Urothelium cell line (cell line): ENCODE measurements around the gene COL5A1.

Source experiments
- DNase-seq: peaks from one replicate; pipeline ENCODE4 v3.0.0; 2011; ENCODE audit warnings: low spot score, mixed read lengths
- FAIRE-seq: peaks from 2 replicates; lab custom pipeline; 2011; peaks lifted over from hg19 to GRCh38; lab: Jason Lieb, UNC

COL5A1 gene

DNA sequence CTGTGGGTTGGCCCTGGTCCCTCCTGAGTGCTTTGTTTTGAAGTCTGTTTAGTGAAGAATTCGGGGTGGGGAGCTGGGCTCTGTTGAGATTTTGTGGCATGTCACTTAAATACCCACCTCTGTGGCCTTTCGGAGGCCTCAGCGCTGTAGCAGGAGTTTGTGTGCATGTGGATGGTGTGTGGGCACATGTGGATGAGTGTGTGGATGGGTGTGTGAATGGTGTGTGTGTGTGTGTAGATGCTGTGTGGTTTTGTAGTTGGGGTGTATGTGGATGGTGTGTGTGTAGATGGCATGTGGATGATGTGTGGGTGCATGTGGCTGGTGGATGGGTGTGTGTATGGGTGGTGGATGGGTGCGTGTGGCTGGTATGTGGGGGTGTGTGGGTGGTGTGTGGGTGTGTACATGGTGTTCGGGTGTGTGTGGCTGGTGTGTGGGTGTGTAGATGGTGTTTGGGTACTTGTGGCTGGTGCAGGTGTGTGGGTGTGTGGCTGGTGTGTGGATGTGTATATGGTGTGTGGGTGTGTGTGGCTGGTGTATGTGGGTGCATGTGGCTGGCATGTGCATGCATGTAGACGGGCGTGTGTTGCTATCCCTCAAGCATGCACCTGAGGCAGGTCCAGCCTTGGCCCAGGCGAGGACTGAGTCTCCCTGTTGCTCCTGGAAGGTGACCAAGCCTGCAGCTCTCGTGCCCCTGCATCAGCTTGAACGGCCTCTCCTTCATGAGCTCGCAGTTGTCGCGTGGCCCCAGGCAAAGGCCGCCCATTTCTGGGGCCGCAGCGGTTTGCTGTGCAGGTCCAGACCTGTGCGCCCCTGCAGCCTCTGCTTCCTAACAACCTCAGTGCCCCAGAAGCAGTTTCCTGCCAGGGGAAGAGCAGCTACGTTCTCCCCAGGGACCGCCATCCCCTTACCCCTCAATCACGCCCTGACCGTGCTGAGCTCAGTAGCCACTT is 185.0 kb downstream of the COL5A1 start:
- DNase-seq (no peak), FAIRE-seq (peak; percentile 67)

DNA sequence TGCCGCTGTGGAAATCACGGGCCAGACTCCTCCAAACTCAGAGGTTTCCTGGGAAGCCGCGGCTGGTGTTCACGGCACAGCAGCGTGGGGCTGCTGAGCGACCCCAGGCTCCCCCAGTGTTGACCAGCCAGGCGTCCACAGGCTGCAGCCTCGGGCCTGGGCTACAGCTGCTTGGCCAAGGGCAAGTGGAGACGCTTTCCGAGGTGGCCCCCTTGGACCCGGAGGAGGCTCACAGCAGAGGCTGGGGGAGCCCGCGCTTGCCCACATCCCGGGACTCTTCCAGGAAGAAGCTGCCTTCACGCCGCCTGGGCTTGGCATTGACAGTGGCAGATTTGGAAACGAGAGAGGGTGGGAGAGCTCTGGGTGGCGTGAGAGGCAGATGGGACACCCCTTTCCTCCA is 186.0 kb downstream of the COL5A1 start:
- DNase-seq (no peak), FAIRE-seq (no peak)

DNA sequence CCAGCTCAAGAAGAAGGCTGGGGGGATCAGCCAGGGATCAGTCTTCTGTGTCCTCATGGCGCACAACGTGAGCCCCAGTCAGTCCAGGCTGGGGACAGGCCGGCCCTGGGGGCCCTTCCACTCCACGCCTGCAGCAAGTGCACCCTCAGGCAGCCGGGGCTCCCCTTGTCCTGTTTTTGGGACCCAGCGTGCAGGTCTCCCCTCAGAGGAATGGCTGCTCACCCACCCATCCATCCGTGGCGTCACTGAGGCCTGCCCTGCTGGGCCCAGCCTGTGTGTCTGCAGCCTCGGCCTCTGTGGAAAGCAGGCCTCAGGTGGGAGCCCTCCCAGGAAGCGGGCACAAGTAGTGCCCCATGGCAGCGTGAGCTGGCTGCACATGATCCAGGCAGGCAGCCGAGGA is 186.4 kb downstream of the COL5A1 start:
- no peak for DNase-seq
- FAIRE-seq: no peak

DNA sequence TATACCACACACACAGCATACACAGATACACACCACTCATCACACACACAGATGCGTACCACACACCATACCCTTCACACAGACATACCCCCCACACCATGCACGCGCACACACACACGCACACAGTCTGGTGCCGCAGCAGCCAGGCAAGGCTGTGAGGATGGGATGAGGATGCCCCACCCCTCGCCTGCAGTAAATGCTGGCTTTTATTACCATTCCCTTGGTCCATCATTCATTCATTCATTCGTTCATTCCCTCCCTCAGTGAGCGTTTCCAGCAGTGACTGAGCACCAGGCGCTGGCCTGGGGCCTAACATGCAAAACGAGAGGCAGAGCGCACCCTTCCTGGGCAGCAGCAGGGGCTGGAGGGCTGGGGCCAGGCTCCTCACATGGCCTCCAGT is 187.3 kb downstream of the COL5A1 start:
- DNase-seq (no peak), FAIRE-seq (no peak)

DNA sequence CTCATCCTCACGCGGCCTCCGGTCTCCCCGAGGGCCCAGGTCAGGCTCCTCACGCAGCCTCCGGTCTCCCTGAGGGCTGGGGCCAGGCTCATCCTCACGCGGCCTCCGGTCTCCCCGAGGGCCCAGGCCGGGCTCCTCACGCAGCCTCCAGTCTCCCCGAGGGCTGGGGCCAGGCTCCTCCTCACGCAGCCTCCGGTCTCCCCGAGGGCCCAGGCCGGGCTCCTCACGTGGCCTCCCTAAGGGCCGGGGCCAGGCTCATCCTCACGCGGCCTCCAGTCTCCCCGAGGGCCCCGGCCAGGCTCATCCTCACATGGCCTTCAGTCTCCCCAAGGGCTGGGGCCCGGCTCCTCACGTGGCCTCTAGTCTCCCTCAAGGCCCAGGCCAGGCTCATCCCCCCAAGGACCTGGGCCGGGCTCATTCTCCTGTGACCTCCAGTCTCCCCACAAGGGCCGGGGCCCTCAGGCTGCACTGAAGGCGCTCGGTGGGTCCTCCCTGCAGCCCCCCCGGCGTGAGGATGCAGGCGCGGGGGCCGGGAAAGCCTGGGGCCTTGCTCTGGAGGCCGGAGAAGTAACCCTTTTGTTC is 187.8 kb downstream of the COL5A1 start:
- FAIRE-seq: no peak

DNA sequence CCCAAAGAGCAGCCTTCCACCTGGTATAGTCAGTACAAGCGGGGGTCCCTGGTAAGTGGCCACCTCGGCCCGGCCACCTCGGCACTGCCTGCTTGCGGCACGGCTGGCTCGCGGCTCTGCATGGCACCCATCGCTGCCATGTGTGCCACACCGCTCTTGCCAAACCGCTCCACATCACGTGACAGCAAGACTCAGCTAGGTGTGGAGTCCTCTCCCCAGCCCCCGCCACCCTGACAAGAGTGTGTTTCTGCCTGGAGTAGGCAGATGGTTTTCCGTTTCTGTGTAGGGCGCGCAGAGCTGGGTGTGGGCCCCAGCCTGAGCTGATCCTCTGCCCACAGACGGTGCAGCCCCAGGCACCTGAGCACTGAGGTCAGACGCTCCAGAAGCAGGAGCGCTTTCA is 188.5 kb downstream of the COL5A1 start:
- FAIRE-seq (no peak), DNase-seq (no peak)

More for the DNA sequence above, 187.8 kb downstream of the COL5A1 start:
- DNase-seq: no peak

DNA sequence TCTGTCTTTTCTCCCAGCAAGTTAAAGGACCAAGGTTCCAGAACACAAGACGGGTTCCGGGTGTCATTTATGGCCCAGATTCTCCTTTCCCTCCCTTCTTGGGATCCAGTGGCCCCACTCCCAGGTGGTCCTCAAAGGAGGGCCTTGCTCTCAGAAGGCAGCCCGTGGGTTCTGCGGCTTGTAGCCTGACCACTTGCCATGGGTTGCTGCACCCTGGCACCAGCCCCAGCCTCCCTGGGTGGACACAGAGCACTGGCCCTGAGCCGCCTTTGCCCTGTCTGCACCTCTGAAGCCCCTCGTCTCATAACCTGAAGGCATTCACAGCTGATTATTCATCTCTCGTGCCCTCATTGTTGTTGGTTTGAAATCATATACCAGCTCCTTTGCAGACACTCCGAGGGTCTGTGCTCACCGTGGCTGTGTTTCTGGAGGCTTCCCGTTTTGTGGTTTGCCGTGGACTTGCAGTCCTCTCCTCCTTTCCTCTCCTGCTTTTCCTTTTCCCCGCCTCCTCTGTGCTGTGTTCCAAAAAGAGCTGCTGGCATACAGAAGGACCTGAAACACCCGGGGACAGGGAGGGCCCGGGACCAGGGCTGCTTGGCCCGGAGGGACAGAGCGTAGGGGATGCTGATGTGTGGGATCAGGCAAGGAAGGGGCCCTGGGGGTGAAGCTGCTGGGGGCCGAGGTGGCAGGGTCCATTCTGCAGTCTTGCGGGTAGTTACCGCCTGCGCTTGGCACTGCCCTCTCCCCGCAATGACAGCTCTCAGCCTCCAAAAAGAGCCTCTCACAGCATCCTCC is 189.5 kb downstream of the COL5A1 start:
- FAIRE-seq: no peak

DNA sequence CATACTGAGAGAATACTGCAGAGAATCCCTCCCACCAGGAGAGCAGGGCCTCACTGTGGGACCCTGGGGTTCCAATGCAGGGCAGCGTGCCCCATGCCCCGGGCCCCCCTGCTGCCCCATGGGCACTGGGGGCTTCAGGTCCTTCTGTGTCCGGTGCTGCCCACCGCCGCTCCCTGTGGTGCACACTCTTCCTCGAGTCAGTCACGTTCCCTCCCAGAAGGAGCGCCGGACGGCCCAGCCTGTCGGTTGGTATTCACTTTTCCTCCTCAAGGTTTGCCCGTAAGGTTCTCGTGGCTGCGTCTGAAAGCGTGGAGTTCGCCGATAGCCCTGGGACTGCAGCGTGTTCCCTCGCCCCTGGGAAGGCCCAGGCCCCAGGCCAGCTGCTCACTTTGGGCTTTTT is 190.9 kb downstream of the COL5A1 start:
- DNase-seq (no peak), FAIRE-seq (no peak)

More for the DNA sequence above, 189.5 kb downstream of the COL5A1 start:
- DNase-seq: no peak

DNA sequence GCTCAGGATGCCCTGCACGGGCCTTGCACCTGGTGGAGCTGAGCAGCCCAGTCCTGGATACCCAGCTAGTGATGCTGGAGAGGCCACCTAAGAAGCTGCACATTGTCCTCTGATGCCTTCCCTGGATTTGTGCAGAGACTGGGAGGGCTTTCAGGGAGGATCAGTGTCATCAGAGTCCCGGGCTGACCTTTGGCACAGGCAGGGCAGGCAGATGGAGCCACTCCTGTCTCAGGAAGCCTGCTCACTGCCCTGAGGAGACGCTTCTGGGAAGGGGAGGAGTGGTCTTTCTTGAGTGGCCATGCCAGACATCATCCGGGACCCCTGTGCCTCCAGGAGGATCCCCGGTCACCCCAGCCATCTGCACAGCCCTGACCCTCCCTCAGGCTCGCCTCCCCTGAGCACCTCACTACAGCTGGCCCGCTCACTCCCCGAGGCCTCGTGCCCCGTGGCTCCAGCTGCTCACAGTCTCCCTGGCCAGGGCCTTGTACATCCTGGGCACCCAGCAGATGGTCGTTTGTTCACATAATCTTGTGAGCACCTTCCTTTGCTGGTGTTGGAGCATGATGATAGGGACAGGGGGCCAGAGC is 191.8 kb downstream of the COL5A1 start:
- FAIRE-seq: no peak

DNA sequence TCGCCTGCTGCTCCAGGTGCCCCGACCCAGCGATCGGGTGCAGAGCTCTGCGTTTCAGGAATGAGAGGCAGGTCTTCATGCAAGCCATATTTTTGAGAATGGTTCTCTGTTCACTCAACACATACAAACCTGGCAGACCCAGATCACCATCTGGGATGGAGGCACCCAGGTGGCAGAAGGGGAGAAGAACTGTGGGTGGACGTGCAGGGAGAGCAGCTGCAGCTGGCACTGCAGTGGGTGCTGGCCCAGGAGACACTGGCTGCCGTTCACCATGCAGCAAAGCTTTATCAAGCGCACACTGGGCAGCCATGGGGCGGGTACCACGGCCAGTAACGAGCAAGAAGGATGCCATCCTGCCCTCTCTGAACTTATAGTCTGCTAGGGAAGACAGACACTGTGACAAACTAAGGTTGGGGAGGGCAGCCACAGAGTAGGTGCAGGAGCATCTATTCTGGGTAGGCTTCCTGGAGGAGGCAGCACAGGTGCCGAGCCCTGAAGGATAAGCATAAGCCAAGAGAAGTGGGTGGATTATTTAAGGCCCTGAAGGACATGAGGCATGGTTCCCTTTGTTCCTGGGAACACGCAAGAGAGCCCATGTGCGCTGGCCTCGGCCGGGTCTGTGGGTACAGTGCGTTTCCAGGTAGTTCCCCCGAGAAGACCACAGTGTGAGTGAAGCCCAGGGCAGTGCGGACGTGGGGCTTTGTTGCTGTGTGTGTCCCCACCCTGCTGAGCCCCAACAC is 192.8 kb downstream of the COL5A1 start:
- DNase-seq (no peak), FAIRE-seq (no peak)

More for the DNA sequence above, 191.8 kb downstream of the COL5A1 start:
- DNase-seq: no peak

DNA sequence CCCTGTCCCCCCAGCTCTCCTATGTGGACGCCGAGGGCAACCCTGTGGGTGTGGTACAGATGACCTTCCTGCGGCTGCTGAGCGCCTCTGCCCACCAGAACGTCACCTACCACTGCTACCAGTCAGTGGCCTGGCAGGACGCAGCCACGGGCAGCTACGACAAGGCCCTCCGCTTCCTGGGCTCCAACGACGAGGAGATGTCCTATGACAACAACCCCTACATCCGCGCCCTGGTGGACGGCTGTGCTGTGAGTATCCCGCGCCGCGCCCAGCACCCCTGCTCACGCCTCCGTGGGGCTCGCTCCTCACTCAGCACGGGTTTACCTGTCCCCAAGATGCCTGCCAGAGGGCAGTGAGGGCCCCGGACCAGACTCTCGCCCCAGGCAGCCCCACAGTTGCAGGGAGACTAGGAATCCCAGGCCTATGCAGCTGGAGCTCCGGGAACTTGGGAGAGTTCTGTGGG is 193.4 kb downstream of the COL5A1 start:
- no peak for FAIRE-seq

DNA sequence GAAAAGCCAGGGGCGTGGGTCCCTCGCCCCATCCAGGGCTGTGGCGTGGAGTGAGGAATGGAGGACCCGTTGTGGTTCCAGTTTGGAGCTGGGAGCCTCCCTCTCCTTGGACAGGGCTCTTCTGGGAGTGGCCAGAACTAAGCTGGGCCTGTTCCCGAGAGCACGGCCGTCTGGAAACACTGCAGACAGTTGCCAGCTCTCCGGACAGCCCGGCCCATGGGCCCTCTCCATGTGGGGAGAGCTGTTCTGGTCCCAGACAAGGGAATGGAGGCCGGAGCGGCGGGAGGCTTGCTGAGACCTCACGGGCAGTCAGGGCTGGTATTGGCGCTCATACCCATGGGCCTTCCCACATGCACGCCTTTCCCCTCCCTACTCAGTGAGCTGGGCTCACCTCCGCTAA is 193.8 kb downstream of the COL5A1 start:
- DNase-seq (no peak), FAIRE-seq (no peak)

More for the DNA sequence above, 193.4 kb downstream of the COL5A1 start:
- no peak for DNase-seq

DNA sequence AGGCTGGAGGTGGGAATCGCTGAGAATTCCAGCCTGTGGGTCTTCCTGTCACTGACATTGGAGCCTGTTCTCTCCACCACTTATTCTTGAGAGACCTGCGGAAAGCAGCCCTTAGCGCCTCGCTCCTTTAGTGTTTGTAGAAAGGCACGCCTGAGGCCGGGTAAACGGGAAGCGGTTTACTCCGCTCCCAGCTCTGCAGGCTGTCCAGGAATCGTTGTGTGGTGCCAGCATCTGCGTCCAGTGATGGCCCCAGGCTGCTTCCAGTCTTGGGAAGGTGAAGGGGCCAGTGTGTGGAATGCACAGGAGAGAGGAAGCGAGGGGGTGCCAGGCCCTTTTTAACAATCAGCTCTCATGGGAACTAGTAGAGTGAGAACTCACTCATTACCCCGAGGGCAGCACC is 194.4 kb downstream of the COL5A1 start:
- FAIRE-seq (no peak), DNase-seq (no peak)

DNA sequence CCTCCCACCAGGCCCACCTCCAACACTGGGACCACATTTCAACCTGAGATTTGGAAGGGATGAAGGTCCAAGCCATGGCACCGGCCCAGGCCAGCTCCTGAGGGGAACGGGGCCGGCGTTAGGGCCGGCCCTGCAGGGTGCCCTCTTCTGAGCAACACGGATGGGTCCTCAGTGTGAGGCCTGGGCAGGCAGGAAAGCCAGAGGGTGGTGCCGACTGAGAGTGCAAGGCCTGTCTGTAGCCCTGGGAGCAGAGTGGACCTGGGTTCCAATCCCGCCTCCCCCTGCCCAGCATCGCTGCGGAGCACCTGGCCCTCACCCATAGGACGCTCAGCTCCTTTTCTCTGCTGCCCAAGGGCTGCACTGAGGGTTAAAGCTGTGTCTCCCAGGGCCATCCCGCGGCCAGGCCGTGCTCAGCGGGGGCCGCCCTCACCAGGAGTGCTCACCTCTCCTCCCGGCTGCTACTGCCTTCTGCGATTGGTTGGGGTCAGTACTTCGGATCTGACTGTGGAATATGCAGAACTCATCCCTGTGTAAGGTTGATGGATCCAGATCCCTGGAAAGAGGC is 194.9 kb downstream of the COL5A1 start:
- FAIRE-seq (no peak), DNase-seq (no peak)

DNA sequence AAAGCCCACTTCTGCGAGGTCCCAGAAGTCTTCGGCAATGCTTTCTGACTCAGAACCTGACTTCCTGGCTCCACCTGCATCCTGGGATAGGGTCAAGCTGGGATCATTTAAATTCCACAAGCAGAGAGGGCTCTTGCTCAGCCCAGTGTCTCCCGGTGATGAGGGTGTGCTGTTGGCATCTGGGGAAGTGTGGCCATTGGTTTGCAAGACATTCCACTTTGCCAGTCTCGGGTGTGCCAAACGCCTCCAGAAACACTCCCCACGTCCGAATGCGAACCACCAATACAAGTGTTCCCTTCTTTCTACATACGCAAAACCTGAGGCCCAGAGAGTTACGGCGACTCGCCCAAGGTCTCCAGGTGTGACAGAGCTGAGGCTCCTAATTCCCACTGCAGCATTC is 195.9 kb downstream of the COL5A1 start:
- DNase-seq (no peak), FAIRE-seq (no peak)

DNA sequence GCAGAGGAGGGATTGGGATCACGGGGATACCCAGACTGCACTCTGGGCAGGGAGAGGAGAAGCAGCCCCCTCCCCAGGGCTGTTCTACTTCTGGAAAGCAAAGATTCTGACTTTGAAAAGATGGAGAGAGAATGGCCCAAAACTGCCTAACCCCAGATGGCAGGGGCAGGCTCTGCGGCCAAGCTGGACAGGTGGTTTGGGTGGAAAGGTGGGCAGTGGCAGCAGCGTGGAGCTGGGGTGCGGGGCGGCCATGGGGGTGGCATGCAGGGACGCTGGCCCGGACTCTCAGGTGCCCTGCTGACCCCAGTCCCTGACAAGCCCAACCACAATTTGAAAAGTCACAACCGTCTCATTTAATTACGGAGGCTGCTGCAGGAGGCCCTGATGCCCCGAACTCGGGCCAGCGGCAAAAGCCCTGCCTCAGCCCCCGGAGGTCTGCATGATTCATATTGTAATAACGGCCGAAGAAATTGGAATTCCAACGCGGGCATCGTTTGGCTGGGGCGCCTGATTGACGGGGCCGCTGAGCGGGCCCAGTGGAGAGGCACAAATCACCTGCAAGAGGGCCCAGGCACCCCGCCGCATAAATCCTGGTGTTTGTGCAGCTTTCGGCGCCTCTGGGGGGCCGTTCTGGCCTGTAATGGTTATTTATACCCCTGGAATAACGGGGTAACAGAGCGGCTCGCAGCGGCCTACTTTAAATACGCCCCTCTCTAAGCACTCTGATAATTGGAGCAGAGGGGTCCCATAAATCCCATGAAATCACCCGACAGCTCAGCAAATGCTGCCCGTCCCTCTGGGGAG is 197.2 kb downstream of the COL5A1 start:
- DNase-seq (no peak), FAIRE-seq (no peak)

DNA sequence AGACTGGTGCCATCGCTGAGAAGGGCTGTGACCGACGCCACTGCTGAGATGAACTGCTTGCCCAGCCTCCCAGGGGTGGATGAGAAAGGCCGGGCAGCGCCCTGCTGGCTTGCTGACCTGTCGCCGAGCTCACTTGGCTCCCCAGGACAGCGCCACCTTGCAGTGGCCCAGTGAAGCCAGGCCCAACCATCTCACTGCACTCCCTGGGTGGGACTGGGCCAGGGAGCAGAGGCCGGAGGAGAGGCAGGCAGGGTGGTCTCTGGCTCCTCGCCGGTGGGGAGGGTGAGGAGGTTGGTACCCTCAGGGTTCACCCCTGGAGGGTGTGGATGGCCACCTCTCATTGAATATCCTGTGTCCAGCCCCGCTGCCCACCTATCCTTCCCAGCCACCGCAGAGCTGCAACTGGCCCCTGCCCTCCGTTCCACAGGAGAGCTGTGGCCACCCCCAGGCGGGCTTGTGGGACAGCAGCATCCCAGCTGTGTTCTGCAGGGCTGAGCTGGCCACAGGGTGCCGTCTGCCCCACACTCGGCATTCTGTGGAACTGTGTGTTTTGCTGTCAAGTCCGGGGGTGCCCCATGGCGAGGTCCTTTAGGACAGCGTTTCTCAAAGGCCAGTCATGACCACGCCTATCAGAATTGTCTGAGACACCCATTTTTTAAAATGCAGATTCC is 198.0 kb downstream of the COL5A1 start:
- DNase-seq: no peak
- no peak for FAIRE-seq

DNA sequence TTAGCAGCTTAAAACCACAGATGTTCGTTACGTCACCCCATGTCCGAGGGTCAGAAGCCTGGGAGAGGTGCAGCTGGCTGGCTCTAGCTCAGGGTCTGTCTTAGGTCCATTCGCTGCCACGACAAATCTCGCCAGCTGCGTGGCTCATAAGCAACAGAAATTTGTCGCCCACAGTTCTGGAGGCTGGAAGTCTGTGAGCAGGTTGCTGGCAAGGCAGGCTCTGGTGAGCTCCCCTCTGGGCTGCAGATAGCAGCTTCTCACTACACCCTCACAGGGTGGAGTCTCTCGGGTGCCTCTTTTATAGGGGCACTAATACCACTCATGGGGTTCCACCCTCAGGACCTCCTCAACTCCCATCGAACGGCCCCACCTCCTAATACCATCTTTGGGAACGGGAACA is 198.9 kb downstream of the COL5A1 start:
- FAIRE-seq (no peak), DNase-seq (no peak)
